HCT116 (cell line): ENCODE measurements around the gene POLR1D. TPM values are rescaled to one million over a fixed set of nuclear protein-coding genes. Genes with fewer than 3 reads are reported as not detected.
A peak's percentile ranks its signal among the peaks of the same experiment; 100 is the strongest.

Experiments
- ATAC-seq: fragments of 200-7000 bp; cut with Tn5 transposase; 2 replicates; pipeline ENCODE4 v1.9.1; 2020; ENCODE audit warnings: mild to moderate bottlenecking, moderate library complexity
- BruUV-seq: library from RNA; stranded (reverse); fragments of 400-500 nt; replicated peaks from 2 replicates; lab custom pipeline; 2021; lab: Mats Ljungman, UMichigan
- CTCF ChIA-PET: fragments of 300-600 bp; sonication (Branson Sonifier 250); formaldehyde crosslinking; loops from one replicate; lab custom pipeline; 2021; ENCODE audit warnings: antibody characterized with exemption; lab: Charles Lee
- POLR2A ChIA-PET: fragments of 300-600, 350-600 bp; sonication (Branson Sonifier 250); formaldehyde crosslinking; loops from one replicate; lab custom pipeline; 2021; ENCODE audit warnings: antibody characterized with exemption; lab: Charles Lee
- RAD21 ChIA-PET, 2 experiments: fragments of 300-600 bp; sonication (Branson Sonifier 250); formaldehyde crosslinking; loops; one replicate each; lab custom pipeline; 2023; ENCODE audit warnings: low total read pairs in 2 of 2; ENCODE audit not compliant: uncharacterized antibody in 2 of 2, unreplicated experiment in 2 of 2, low non-redundant PET in 1 of 2; lab: Charles Lee
- DNase-seq: peaks from one replicate; pipeline ENCODE4 v3.0.0-alpha.2; 2010; ENCODE audit warnings: low read depth, low spot score
- H2AFZ ChIP-seq: fragments of 200-600 bp; shearing (Covaris generic), sonication (generic); 2 replicates; pipeline ENCODE4 v1.6.1; 2017; ENCODE audit warnings: low read depth, mixed run types, mixed read lengths, antibody characterized with exemption, low read length; ENCODE audit not compliant: poor library complexity, severe bottlenecking
- H3K27ac ChIP-seq: 2 replicates; pipeline ENCODE4 v1.5.1; 2012; ENCODE audit warnings: low read depth, low read length
- H3K27me3 ChIP-seq: fragments of 200-600 bp; sonication (generic); 2 replicates; pipeline ENCODE4 v1.6.1; 2016; ENCODE audit warnings: mixed run types, low read length, mixed read lengths; ENCODE audit not compliant: insufficient read depth
- H3K36me3 ChIP-seq, 2 experiments: fragments of 200-500 bp in 1 of 2; fragments of 200-600 bp in 1 of 2; sonication (Bioruptor generic) in 1 of 2; sonication (generic) in 1 of 2; 2 replicates each; pipeline versions ENCODE4 v1.5.1 to v1.6.1; 2014 to 2016; ENCODE audit warnings: low read length in 2 of 2, inconsistent platforms in 1 of 2, mixed read lengths in 1 of 2, mixed run types in 1 of 2; ENCODE audit not compliant: insufficient read depth in 2 of 2, control insufficient read depth in 1 of 2
- H3K4me1 ChIP-seq, 2 experiments: fragments of 200-600 bp in 1 of 2; sonication (generic) in 1 of 2; 2 replicates each; pipeline versions ENCODE4 v1.5.1 to v1.6.1; 2012 to 2017; ENCODE audit warnings: low read length in 2 of 2, inconsistent platforms in 1 of 2, mild to moderate bottlenecking in 1 of 2, mixed read lengths in 1 of 2, mixed run types in 1 of 2, moderate library complexity in 1 of 2; ENCODE audit not compliant: insufficient read depth in 2 of 2, control insufficient read depth in 1 of 2
- H3K4me2 ChIP-seq: fragments of 200-600 bp; sonication (generic); 2 replicates; pipeline ENCODE4 v1.6.1; 2017; ENCODE audit warnings: mixed run types, low read length, mixed read lengths
- H3K4me3 ChIP-seq, 2 experiments: fragments of 200-600 bp in 1 of 2; sonication (generic) in 1 of 2; replicated peaks in 1 of 2; 2 replicates each; pipeline ENCODE4 v1.5.1; 2011 to 2016; ENCODE audit warnings: low read length in 2 of 2, control low read depth in 1 of 2, low read depth in 1 of 2, mild to moderate bottlenecking in 1 of 2, mixed read lengths in 1 of 2, mixed run types in 1 of 2
- H3K79me2 ChIP-seq: fragments of 200-600 bp; sonication (generic); 2 replicates; pipeline ENCODE4 v1.6.1; 2017; ENCODE audit warnings: mild to moderate bottlenecking, mixed run types, low read length, moderate library complexity, mixed read lengths; ENCODE audit not compliant: insufficient read depth
- H3K9ac ChIP-seq: fragments of 200-600 bp; sonication (generic); 2 replicates; pipeline ENCODE4 v1.6.1; 2016; ENCODE audit warnings: low read length, mixed read lengths
- H3K9me2 ChIP-seq: fragments of 200-600 bp; sonication (generic), shearing (Covaris generic); 2 replicates; pipeline ENCODE4 v1.6.1; 2017; ENCODE audit warnings: mixed run types, mild to moderate bottlenecking, moderate library complexity; ENCODE audit not compliant: insufficient read depth
- H3K9me3 ChIP-seq, 2 experiments: fragments of 200-500 bp in 1 of 2; fragments of 200-600 bp in 1 of 2; sonication (Bioruptor generic) in 1 of 2; sonication (generic) in 1 of 2; 2 replicates each; pipeline ENCODE4 v1.6.1; 2014 to 2017; ENCODE audit warnings: low read length in 2 of 2, mixed read lengths in 2 of 2, inconsistent platforms in 1 of 2, low read depth in 1 of 2, mild to moderate bottlenecking in 1 of 2, mixed run types in 1 of 2, moderate library complexity in 1 of 2; ENCODE audit not compliant: control insufficient read depth in 1 of 2, insufficient read depth in 1 of 2
- H4K20me1 ChIP-seq: fragments of 200-600 bp; sonication (generic), shearing (Covaris generic); 2 replicates; pipeline ENCODE4 v1.6.1; 2017; ENCODE audit warnings: mixed run types, mild to moderate bottlenecking, moderate library complexity; ENCODE audit not compliant: insufficient read depth
- CEBPB ChIP-seq: IDR thresholded peaks from 2 replicates; pipeline ENCODE4 v1.6.1; 2012; ENCODE audit warnings: low read depth
- EZH2 ChIP-seq: fragments of 200-600 bp; sonication (generic); IDR thresholded peaks from 2 replicates; pipeline ENCODE4 v1.6.1; 2017; ENCODE audit warnings: antibody characterized with exemption, mixed run types
- JUND ChIP-seq: IDR thresholded peaks from 2 replicates; pipeline ENCODE4 v1.6.1; 2012
- ZBTB33 ChIP-seq: IDR thresholded peaks from 2 replicates; pipeline ENCODE4 v1.6.1; 2011; ENCODE audit warnings: mild to moderate bottlenecking, low read length, moderate library complexity; ENCODE audit not compliant: insufficient replicate concordance; ENCODE audit errors: extremely low read depth
- intact Hi-C: fragments of 100-400 bp; cut with micrococcal nuclease; formaldehyde crosslinking; loops from 2 replicates; pipeline ENCODE4 v1.10.0; 2022
- total RNA-seq: library from RNA; stranded (reverse); gene quantifications from one replicate; pipeline ENCODE4 v1.2.1, GENCODE V29; 2021; ENCODE audit not compliant: unreplicated experiment
- TF ChIP-seq, protein P1 (sequence below): IDR thresholded peaks from 2 replicates; pipeline ENCODE4 v1.6.1; 2012

The POLR1D gene
- total RNA-seq, 1 experiment from 2014 or later: 184 TPM

- Histone ChIP-seq H3K36me3 (peaks cover 5 to 24% of the 10 kb centered on the region in 2 experiments; a peak in 3 of 4 replicates), H4K20me1 (no peaks in the 10 kb centered on the region), H2AFZ (no peak overlapping the region), H3K4me3 (peak overlapping the region; percentile 85 to 96), H3K27me3 (no peaks in the 10 kb centered on the region), H3K4me2 (peak overlapping the region; percentile 91), H3K9me3 (0 out of 4 replicates have a peak, but pooled peaks cover 0 to 7% of the 10 kb centered on the region in 2 experiments), H3K27ac (peak overlapping the region; percentile 99), H3K9me2 (no peaks in the 10 kb centered on the region), H3K4me1 (peaks cover 12 to 23% of the 10 kb centered on the region in 2 experiments), H3K9ac (peak overlapping the region; percentile 97), H3K79me2 (peaks cover 82% of the 10 kb centered on the region)
- no peak for ATAC-seq
- ChIA-PET RAD21 (no interaction called here), CTCF (interaction anchor here (2.8 kb wide), 1 partner anchor 86 kb away, joined by 9 read pairs; no protein-coding TSS in a partner anchor), POLR2A (interaction anchor here (1.9 kb wide), 1 partner anchor 13 kb away, joined by 4 read pairs; no protein-coding TSS in a partner anchor)
- intact Hi-C loops: no loop called here
- TF ChIP-seq CEBPB: no peak
- TF ChIP-seq ZBTB33: no peak
- TF ChIP-seq JUND: no peak
- TF ChIP-seq, protein P1, sequence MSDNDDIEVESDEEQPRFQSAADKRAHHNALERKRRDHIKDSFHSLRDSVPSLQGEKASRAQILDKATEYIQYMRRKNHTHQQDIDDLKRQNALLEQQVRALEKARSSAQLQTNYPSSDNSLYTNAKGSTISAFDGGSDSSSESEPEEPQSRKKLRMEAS: no peak
- TF ChIP-seq EZH2: no peak
- TSS peak; percentile 63 for BruUV-seq
- no peak for DNase-seq
Observed at GRCh38 chr13:27619093-27619727, 2.5 kb upstream of the POLR1D start.
